Fibroblast of peridontal ligament (primary cell): ENCODE data around the gene HS2ST1.
A peak's percentile ranks its signal among the peaks of the same experiment; 100 is the strongest.
"Not testable (repeated sequence)": the region's sequence is repeated elsewhere in the genome, so short reads cannot be mapped to it uniquely, and the experiment has no call there.

Experiments used
- DNase-seq: peaks from one replicate; pipeline ENCODE4 v3.0.0-alpha.2; 2010; ENCODE audit errors: extremely low read depth

The HS2ST1 gene

DNA sequence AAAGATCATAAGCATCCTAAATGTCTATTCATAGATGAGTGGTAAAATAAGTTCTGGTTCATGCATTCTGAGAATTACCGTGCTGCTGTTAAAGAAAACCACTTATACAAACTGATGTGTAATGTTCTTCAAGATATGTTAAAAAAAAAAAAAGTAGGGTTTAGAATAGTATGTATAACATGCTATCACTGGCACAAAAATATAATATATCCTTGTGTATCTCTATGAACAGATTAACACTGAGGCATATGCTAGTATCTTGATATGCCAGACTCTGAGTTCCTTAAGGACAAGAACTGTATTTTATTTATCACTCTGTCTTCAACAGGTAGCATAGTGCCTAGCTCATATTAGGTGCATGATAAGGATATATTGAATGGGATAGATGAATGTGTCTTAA lies 108.9 kb downstream of the HS2ST1 start:
- DNase-seq, result no peak

DNA sequence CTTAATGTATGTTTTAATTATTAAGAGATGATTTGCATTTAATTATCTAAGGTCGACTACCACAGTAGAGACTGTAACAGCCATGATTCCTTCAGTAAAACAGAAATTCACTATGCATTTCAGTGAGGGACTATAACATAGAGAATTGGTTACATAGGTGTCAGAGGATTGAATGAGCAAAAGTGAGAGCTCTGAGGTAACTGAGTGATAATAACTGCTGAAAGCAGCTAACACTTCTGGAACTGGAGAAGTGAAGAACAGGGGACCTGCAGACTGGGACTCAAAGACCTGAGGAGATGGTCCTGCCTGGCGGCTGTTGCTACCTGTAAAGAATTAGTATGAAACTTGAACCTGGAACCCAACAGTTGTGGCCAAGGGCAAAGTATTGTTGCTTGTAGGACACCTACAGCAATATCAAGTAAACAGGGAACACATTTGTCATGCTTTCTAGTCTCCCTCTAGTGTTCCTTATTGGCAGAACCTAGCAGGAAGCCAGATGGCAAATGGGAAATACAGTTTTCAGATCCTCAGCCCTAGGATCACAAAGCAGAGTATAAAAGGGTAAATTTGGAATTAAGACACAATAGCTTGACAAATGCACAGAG lies 110.6 kb downstream of the HS2ST1 start:
- DNase-seq, result peak; percentile 38

DNA sequence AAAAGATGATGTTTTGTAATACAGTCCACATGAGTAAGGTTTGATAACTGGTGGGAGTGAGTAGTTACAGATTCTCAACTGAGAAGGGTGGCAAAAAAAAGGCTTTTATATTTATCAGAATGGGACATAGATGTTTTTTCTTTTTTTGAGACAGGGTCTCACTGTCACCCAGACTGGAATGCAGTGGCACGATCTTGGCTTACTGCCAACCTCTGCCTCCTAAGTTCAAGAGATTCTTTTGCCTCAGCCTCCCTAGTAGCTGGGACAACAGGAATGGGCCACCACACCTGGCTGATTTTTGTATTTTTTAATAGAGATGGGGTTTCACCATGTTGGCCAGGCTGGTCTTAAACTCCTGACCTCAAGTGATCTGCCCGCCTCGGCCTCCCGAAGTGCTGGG lies 113.1 kb downstream of the HS2ST1 start:
- DNase-seq, result not testable (repeated sequence)

DNA sequence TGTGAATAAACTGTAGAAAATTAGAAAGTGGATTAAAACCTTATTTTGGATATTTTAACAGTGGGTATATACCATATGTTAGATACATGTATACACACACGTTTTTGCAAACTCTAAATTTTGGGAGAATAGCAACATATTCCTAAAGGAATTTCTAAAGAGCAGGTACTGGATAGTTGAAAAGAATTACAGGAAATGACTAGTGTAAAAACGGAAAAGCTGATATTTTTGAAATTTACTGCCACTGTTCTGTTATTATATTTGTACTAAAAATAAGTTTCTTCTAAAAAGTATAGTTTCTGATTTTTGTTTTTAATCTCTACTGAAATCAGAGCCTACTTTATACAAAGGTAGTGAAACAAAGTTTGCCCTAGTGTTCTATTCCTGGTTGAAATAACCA lies 114.1 kb downstream of the HS2ST1 start:
- no peak for DNase-seq

DNA sequence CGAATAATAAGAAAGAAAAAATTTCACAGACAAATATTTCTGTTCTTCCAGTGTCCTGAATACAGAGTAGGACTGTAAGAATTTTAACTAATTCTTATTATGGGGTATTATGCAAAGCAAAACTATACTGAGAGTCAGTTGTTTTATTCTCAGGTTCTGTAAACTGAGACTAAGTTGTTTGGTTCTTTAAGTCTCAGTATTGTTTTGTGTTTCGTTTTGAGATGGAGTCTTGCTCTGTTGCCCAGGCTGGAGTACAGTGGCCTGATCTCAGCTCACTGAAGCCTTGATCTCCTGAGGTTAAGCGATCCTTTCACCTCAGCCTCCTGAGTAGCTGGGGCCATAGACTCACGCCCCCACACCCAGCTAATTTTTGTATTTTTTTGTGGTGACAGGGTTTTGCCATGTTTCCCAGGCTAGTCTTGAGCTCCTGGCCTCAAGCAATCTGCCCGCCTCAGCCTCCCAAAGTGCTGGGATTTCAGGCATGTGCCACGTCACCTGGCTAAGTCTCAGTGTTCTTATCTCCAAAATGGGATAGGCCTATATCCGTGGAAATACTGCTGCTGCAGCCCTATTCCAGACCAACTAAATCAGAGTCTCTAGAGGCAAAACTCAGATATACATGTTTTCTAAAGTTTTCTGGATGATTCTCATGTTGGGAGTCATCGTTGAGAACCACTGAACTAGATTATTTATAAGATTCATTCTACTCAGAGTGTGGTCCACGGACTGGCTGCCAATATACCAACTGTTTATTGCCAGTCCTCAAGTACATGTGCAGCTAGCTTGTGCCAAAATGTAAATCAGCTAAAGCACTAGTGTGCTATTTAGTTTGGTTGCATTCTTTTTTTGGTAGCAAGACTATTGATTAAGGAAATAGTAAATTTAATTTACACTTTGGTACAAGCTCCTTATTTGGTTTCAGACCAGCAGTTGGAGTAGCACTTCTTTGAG lies 116.6 kb downstream of the HS2ST1 start:
- DNase-seq, result no peak

DNA sequence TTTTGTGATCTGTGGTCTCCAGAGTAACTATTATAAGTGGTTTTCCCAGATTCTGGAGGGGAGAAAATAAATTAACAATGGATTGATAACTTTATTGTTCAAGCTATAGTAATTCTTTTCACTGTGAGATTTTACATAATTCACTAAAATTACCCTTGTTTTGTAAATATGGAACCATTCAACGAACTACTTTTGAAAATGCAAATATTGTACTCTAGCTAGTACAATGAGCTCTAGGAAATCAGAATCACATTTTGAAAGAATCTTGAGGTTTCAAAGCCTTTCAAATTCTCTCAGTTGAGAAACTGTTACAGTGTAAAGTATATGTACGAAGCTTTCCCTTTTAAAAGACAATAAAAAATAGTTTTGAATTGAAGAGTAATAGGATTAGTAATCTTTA lies 119.9 kb downstream of the HS2ST1 start:
- no peak for DNase-seq

DNA sequence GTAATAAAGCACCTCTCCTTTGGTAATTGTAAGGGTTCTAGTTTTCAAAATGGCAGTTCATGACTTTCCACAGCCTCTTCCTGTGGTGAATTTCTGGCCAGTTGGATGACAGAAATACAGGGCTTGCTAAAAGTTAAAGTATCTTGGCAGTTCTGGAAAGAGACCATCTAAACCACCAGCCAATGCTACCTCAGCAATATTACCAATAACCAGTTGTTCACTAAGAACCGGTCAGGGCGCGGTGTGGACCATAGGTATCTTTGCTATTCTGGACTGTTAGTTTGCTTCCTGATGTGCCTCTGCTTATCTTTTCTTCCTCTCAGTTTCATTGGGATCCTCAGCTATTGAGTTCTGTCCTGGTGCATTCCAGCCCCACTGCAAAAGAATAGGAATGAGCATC lies 124.7 kb downstream of the HS2ST1 start:
- no peak for DNase-seq

DNA sequence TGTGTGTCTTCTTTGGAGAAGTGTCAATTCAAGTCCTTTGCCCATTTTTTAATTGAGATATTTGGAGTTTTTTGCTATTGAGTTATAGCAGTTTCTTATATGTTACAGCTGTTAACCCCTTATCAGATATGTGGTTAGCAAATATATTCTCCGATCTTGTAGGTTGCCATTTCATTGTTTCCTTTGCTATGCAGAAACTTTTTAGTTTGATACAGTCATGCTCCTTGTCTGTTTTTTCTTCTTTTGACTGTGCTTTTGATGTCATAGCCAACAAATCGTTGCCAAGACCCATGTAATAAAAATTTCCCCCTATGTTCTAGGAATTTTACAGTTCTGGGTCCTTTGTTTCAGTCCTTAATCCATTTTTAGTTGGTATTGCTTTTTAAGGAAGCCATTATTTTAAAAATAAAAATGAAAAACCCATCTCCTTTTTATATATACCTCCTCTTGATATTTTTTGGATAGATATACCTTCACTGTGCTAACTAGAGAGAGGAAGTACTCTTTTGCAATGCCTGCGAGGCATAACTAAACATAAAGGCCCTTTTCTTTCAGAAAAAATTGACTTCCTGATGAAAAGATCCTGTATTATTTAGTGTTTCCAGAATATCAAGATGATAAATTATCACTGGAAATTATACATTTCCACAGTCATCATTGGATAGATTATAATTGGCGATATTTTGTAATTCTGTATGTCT lies 127.8 kb downstream of the HS2ST1 start:
- DNase-seq, result no peak

DNA sequence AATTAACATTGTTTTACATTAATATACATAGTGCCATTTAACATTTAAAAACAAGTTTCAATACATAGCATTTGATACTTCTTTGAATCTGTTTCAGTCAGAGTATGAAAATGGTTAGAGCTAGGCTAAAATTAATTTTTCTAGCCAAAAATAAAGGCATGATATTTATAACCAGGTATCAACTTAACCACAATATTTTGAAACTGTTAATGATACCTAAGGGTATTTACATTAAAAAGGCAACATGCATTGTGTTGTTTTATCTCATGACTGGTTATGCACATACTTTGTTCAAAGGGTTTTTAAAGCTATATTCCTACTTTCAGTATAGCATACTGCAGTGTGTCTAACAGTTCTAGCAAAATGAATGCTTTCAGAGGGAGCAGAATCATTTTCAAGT lies 130.0 kb downstream of the HS2ST1 start:
- DNase-seq, result no peak

DNA sequence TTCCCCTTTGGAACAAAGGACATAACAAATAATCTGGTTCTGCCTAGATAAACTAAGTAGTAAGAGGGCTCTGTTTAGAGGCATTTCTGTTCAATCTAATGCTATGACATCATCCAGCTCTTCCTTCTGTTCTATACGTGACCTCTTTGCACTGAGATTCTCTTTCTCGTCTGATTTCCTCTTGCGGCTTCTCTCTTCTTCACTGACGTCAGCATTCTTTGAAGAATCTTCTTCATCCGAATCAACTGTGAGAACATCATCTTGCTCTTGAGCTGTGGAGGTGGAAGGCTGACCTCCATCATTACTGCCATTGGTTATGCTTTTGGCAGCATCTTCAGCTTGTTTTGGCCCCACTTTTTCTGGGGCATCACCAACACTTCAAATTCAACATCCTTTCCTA lies 130.4 kb downstream of the HS2ST1 start:
- no peak for DNase-seq

DNA sequence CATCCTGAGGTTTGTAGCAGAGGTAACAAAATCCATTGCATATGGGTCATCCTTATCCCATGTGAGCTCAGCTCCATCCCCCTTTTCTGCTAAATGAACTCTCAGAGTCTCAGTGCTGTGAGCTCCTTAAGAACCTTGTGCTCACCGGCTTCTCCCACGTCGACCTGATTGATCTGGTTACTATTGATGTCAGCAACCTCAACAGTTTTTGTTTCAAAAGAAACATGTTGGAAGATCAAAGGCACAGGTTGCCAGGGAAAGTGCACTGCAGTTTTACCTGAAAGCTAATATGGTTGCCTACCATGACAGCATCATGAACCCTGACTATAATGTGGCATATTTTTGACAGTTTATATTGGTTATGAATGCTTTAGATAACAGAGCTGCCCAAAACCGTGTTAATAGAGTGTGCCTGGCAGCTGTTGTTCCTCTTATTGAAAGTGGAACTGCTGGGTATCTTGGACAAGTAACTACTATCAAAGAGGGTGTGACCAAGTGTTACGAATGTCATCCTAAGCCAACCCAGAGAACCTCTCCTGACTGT lies 131.4 kb downstream of the HS2ST1 start:
- DNase-seq, result no peak

DNA sequence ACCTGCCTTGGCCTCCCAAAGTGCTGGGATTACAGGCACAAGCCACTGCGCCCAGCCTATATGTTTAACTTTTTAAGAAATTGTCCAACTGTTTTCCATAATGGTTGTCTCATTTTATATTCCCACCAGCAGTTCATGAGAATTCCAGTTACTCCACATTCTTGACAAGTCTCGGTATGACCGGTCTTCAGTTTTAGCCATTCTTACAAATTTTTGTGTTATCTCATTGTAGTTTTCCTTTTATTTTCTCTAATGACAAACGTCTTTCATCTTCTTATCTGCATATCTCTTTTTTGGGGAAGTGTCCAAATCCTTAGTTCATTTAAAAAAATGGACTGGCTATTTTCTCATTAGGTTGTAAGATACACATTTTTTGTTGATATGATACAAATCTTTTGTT lies 132.5 kb downstream of the HS2ST1 start:
- no peak for DNase-seq

DNA sequence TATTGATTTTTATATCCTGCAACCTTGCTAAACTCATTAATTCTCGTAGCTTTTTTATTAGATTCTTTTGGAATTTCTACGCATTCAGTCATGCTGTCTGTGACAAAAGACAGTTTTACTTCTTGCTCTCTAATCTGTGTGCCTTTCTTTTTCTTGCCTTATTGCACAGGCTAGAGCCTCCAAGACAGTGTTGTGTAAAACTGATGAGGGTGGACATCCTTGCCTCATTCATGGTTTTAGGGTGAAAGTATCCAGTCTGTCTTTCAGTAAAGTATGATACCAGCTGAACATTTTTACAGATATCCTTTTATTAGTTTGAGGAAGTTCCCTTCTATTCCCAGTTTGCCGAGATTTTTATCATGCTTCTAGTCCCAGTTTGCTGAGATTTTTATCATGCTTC lies 133.8 kb downstream of the HS2ST1 start:
- DNase-seq, result no peak

DNA sequence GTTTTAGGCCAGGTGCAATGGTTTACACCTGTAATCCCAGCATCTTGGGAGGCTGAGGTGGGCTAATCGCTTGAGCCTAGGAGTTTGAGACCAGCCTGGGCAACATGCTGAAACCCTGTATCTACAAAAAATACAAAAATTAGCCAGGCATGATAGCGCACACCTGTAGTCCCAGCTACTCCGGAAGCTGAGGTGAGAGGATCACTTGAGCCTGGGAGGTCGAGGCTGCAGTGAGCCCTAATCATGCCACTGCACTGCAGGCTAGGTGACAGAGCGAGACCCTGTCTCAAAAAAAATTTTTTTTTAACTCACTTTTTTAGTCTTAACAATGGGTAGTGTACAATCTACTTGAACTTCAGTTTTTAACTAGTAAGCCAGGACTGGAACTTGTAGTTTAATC lies 137.5 kb downstream of the HS2ST1 start:
- DNase-seq, result no peak

DNA sequence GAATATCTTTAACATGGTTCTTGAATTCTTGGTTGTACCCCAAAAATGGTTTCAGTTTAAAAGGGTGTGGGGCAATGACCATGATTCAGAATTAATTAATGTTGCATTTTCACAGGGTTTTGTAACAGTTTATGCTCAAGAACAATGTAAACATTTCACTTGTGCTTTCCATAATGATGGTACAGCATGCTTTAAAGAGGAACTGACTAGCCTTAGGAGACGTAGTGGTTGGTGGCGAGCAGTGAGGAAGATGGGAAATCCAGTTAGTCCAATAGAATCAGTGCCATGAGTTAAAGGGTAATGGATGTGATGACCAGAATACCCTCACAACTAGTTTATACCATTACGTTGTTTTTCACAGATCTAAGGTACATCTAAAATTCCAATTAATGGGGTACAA lies 138.0 kb downstream of the HS2ST1 start:
- DNase-seq, result no peak

DNA sequence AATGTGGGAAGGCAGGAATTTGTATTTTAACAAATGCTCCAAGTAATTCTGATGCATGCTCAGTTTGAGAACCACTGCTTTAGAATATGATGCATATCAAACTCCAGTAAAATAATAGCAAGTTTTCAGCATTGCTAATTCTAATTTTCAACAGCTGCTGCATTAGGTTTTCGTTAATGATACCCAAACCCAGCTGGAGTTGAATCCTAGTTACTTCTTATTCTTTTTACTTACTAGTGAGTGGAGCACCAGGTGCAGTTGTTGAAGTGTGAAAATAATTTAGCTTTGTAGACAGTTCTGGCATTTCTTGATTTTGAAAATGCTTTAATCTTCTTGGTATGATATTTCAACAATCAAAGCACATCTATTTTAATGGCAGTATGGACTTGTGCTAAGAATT lies 138.5 kb downstream of the HS2ST1 start:
- no peak for DNase-seq

DNA sequence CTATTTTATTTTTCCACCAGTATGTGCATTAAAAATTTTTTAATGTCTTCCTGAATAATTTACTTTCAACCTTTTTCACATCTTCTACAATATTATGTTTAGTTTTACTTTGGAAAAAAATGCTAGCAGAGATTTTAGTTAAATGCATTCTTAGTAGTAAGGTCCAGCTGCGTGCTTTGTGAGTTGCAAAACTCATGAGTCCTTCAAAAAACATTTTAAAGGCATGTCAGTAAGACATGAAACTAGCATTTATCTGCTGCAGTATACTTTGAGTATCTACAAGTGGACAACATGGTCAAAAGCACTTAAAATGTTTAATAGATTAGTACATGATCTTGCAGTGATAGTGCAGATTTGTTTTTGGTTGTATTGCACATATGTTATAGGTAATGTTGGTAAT lies 139.0 kb downstream of the HS2ST1 start:
- DNase-seq, result no peak

DNA sequence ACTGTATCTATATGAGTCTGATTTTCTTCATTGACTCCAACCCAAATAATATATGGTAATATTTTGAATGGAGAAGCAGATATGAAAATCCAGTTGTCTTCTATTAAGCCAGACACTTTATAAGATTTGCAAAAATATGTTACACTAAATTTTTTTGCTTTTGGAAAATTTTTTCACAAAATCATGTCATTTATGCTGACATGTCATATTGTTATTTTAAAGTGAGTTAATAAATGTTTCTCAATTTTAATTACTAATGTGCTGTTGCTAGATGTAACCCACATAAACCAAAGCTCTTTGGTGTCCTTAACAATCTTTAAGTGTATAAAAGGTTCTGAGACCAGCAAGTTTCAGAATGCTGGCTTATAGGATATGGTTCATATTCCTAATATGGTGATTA lies 142.5 kb downstream of the HS2ST1 start:
- DNase-seq, result no peak

DNA sequence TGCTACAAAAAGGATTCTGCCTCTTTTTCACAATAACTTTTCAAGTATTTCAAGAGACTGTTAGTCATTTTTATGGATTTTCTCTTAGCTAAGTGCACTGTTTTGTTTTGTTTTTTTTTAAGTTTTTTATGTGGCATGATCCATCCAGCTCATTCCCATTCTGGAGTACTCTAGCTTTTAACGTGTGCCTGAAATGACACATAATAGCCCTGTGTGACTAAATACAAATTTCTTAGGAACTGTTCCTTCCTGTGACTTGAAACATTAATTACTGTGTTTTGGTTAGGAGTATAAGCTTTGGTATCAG lies 143.9 kb downstream of the HS2ST1 start:
- peak; percentile 34 for DNase-seq

DNA sequence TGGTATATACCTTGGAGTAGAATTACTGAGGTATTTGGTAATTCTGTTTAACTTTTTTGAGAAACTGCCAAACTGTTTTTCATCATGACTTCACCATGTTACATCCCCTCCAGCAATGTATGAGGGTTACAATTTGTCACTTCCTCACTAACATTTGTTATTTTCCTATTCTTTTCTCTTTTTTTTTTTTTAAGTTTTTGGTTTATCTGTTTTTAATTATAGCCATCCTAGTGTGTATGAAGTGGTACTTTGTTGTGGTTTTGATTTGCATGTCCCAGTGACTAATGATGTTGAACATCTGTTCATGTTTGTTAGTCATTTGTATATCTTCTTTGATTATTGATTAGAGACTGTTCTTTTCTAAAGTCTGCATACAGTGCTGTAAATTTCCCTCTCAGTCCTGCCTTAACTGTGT lies 147.3 kb downstream of the HS2ST1 start:
- peak; percentile 76 for DNase-seq

DNA sequence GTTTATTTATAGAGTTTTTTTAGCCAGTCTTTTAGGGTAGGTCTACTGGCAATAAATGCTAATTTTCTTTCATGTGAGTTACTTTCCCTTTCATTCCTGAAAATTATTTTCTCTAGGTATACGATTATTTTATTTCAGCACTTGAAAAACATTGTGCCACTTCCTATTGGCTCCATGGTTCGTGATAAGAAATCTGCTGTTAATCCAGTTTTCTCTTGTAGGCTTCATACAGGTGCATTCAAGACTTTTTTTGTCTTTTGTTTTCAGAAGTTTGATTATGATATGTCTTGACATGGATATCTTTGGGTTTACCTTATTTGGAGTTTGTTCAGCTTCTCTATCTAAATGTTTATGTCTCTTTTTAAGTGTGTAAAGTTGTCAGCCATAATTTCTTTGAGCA lies 148.3 kb downstream of the HS2ST1 start:
- DNase-seq, result no peak

DNA sequence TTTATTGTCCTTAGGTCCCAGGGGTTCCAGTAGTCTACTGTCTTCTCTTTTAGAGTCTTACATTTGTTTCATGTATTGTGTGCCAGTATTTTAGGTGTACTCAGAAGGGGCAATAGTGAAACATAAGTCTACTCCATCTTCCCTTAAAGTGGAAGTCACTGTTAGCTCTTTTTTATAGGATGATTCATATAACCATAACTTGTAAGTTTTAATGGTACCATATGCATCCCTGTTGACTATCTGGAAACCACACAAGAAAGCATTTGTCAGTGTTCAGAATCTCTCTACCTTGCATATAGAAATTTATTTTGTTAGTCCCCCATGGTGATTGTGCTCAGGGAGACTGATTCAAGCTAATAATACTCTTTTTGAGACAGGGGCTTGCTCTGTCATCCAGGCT lies 149.9 kb downstream of the HS2ST1 start:
- no peak for DNase-seq

DNA sequence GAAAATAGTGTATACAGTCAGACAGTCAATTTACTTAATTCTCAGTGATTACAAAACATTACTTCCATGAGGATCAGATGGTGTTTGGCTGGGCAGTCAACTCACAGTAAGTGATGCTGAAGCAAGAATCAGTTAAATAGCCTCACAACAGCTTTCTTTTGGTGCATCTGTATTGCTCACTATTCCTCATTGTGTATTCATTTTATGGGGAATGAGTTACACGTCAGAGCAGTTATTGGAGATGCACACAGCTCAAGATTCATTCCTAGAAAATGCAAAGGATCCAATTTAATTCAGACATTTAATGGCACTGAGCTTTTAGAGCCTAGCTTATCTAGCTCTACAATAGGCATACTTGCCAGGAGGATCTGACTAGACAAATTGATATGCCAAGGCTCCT lies 150.6 kb downstream of the HS2ST1 start:
- peak; percentile 8 for DNase-seq
